GM18951 (cell line): ENCODE results near the gene SLC22A3.
"Not testable (repeated sequence)": the region's sequence is repeated elsewhere in the genome, so short reads cannot be mapped to it uniquely, and the experiment has no call there.

Experiments
- POLR2A ChIP-seq: IDR thresholded peaks from 4 replicates; pipeline ENCODE4 v1.6.1; 2011; ENCODE audit warnings: mild to moderate bottlenecking; ENCODE audit not compliant: insufficient read length, insufficient read depth; ENCODE audit errors: extremely low read depth
- in situ Hi-C: fragments of 300-500 bp; cut with MboI; formaldehyde crosslinking; loops from one replicate; pipeline ENCODE4 v1.12.0; 2022; ENCODE audit warnings: low sequenced_read_pairs, mixed read lengths, inconsistent platforms; ENCODE audit not compliant: unreplicated experiment

The SLC22A3 gene

GRCh38 chr6:160391419-160392116, 43.4 kb downstream of the SLC22A3 start:
- in situ Hi-C loops, result no loop called here
- no peak for TF ChIP-seq POLR2A

GRCh38 chr6:160393442-160393841, 45.3 kb downstream of the SLC22A3 start:
- in situ Hi-C loops, result not testable (repeated sequence)

GRCh38 chr6:160393891-160394653, 45.9 kb downstream of the SLC22A3 start:
- no peak for TF ChIP-seq POLR2A
- in situ Hi-C loops, result no loop called here

GRCh38 chr6:160394654-160395035, 46.5 kb downstream of the SLC22A3 start:
- in situ Hi-C loops, result no loop called here

GRCh38 chr6:160395187-160395586, 47.0 kb downstream of the SLC22A3 start:
- in situ Hi-C loops, result no loop called here
- no peak for TF ChIP-seq POLR2A

More at GRCh38 chr6:160394654-160395035, 46.5 kb downstream of the SLC22A3 start:
- TF ChIP-seq POLR2A, result no peak

GRCh38 chr6:160396292-160396691, 48.1 kb downstream of the SLC22A3 start:
- no peak for TF ChIP-seq POLR2A
- in situ Hi-C loops, result no loop called here

- no peak for TF ChIP-seq POLR2A
- in situ Hi-C loops, result no loop called here
Measured at GRCh38 chr6:160398674-160399271, 50.6 kb downstream of the SLC22A3 start.

- no peak for TF ChIP-seq POLR2A
- in situ Hi-C loops, result no loop called here
Measured at GRCh38 chr6:160400446-160400845, 52.3 kb downstream of the SLC22A3 start.

GRCh38 chr6:160408528-160408927, 60.4 kb downstream of the SLC22A3 start:
- in situ Hi-C loops, result no loop called here
- TF ChIP-seq POLR2A, result no peak

GRCh38 chr6:160412993-160413392, 64.8 kb downstream of the SLC22A3 start:
- in situ Hi-C loops, result no loop called here
- TF ChIP-seq POLR2A, result no peak

- TF ChIP-seq POLR2A, result no peak
- in situ Hi-C loops, result no loop called here
Measured at GRCh38 chr6:160417146-160417545, 69.0 kb downstream of the SLC22A3 start.

GRCh38 chr6:160417550-160417949, 69.4 kb downstream of the SLC22A3 start:
- in situ Hi-C loops, result no loop called here
- TF ChIP-seq POLR2A, result no peak

GRCh38 chr6:160418370-160418769, 70.2 kb downstream of the SLC22A3 start:
- in situ Hi-C loops, result no loop called here
- no peak for TF ChIP-seq POLR2A

GRCh38 chr6:160419488-160419887, 71.3 kb downstream of the SLC22A3 start:
- in situ Hi-C loops, result no loop called here
- no peak for TF ChIP-seq POLR2A
